Measurements from ENCODE around the gene GFOD2.

DNA sequence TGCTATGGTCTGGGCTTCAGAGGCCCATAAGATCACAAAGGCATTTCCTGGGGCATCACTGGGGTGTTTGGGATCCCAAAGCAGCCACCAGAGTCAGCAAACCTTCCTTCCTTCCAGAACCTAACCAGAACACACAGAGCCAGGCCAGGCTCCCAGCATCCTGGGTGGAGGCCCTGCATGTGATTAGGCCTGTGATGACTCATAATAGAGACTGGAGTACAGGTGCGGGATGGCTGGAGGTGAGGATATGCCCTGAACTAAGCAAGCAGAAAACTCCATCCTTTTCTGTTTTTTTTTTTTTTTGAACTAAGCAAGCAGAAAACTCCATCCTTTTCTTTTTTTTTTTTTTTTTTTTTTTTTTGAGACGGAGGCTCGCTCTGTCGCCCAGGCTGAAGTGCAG is 17.7 kb upstream of the GFOD2 start:
- TF ChIP-seq, protein P1, sequence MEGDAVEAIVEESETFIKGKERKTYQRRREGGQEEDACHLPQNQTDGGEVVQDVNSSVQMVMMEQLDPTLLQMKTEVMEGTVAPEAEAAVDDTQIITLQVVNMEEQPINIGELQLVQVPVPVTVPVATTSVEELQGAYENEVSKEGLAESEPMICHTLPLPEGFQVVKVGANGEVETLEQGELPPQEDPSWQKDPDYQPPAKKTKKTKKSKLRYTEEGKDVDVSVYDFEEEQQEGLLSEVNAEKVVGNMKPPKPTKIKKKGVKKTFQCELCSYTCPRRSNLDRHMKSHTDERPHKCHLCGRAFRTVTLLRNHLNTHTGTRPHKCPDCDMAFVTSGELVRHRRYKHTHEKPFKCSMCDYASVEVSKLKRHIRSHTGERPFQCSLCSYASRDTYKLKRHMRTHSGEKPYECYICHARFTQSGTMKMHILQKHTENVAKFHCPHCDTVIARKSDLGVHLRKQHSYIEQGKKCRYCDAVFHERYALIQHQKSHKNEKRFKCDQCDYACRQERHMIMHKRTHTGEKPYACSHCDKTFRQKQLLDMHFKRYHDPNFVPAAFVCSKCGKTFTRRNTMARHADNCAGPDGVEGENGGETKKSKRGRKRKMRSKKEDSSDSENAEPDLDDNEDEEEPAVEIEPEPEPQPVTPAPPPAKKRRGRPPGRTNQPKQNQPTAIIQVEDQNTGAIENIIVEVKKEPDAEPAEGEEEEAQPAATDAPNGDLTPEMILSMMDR (IDR thresholded peaks at IDR 0.05 in 8 of 11, conservative IDR thresholded peaks at IDR 0.05 in 3 of 11): no peak
- TF ChIP-seq POLR2A (IDR thresholded peaks at IDR 0.05): no peak
